Measurements from ENCODE around the gene PTPRCAP.

PTPRCAP gene

GRCh38 chr11:67395555-67396258, 41.8 kb downstream of the PTPRCAP start:
- no peak for DNase-seq

GRCh38 chr11:67393990-67394389, 43.5 kb downstream of the PTPRCAP start:
- no peak for DNase-seq

- no peak for DNase-seq
Observed at GRCh38 chr11:67393437-67393836, 44.0 kb downstream of the PTPRCAP start.

- no peak for DNase-seq
Observed at GRCh38 chr11:67392183-67392715, 45.2 kb downstream of the PTPRCAP start.

GRCh38 chr11:67391304-67392182, 45.9 kb downstream of the PTPRCAP start, which contains the start of gene RAD9A:
TSS of gene RAD9A (plus strand) at chr11:67391986. CDS start at chr11:67392045, 59 bp downstream.
- DNase-seq: peak; percentile 99

- no peak for DNase-seq
Observed at GRCh38 chr11:67390947-67391303, 46.6 kb downstream of the PTPRCAP start.

GRCh38 chr11:67389477-67389876, 48.0 kb downstream of the PTPRCAP start:
- peak; percentile 88 for DNase-seq

- DNase-seq: no peak
Observed at GRCh38 chr11:67387518-67387917, 50.0 kb downstream of the PTPRCAP start.

- DNase-seq: no peak
Observed at GRCh38 chr11:67387069-67387468, 50.4 kb downstream of the PTPRCAP start.
